Mesothelial cell of epicardium (in vitro differentiated cells): ENCODE data around the gene THBS3. TPM values are rescaled to one million over a fixed set of nuclear protein-coding genes. Genes with fewer than 3 reads are reported as not detected.
"Not testable (repeated sequence)": the region's sequence is repeated elsewhere in the genome, so short reads cannot be mapped to it uniquely, and the experiment has no call there.

Source experiments
- DNase-seq, 2 experiments: peaks; one replicate each; pipeline ENCODE4 v3.0.0; 2021; ENCODE audit warnings: low spot score in 2 of 2; ENCODE audit not compliant: unreplicated experiment in 2 of 2
- H3K27ac Mint-ChIP-seq: 2 replicates; pipeline ENCODE4 v1.8.0; 2021; ENCODE audit warnings: mixed read lengths
- H3K27me3 Mint-ChIP-seq: 2 replicates; pipeline ENCODE4 v1.8.0; 2021; ENCODE audit warnings: low read depth, mixed read lengths
- H3K36me3 Mint-ChIP-seq: 2 replicates; pipeline ENCODE4 v1.8.0; 2021; ENCODE audit warnings: mixed read lengths
- H3K4me1 Mint-ChIP-seq: 2 replicates; pipeline ENCODE4 v1.8.0; 2021; ENCODE audit warnings: mixed read lengths
- H3K4me3 Mint-ChIP-seq: 2 replicates; pipeline ENCODE4 v1.8.0; 2021; ENCODE audit warnings: mild to moderate bottlenecking, moderate library complexity, mixed read lengths
- H3K9me3 Mint-ChIP-seq: 2 replicates; pipeline ENCODE4 v1.8.0; 2021; ENCODE audit warnings: mixed read lengths
- total RNA-seq: library from RNA; stranded (reverse); gene quantifications from 3 replicates; pipeline ENCODE4 v1.2.1, GENCODE V29; 2021
- TF ChIP-seq, protein P1 (sequence below): fragments of 200-600 bp; sonication (generic); IDR thresholded peaks from one replicate; pipeline ENCODE4 v1.5.0; 2021; ENCODE audit warnings: antibody characterized with exemption; ENCODE audit not compliant: unreplicated experiment

The THBS3 gene
- total RNA-seq, 1 donor from 2014 or later = 54.0 TPM

DNA sequence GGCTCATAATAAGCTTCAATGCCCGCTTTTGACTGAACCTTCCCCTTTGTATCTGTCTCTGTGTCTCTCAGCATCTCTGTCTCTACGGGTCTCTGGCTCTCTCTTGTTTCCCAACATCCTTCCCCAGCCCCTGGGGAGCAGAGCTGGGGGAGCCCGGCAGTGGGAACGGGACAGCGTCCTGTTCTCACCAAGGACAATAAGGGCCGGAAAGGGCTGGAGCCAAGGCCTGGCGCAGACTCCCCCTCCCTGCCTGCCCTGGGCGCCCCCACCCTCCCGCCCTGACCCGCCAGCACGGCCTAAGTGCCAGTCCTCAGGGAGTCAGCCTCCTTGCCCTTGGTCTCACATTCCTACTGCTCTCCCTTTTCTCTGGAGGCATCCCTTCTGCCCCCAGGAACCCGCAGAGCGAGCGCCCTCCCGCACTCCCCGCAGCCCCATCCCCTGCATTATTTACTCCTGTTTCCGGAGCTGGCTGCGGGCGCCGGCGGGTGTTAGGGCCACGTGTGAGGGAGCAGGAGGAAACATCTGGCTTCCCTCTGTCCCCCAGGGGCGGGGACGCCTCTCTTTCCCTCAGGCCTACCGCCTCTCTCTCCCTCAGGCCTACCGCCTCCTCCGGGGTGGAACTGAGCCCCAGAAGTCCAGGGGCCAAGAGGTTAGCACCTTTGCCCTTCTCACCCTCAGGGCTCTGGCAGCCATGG is 41.1 kb downstream of the THBS3 start:
- no peak for DNase-seq
- Mint-ChIP-seq H3K4me3 (no peak overlapping the region), H3K27me3 (no peaks in the 10 kb centered on the region), H3K27ac (no peak overlapping the region), H3K36me3 (peaks cover 8% of the 10 kb centered on the region), H3K4me1 (peaks cover 6% of the 10 kb centered on the region), H3K9me3 (no peaks in the 10 kb centered on the region)
- TF ChIP-seq, protein P1, sequence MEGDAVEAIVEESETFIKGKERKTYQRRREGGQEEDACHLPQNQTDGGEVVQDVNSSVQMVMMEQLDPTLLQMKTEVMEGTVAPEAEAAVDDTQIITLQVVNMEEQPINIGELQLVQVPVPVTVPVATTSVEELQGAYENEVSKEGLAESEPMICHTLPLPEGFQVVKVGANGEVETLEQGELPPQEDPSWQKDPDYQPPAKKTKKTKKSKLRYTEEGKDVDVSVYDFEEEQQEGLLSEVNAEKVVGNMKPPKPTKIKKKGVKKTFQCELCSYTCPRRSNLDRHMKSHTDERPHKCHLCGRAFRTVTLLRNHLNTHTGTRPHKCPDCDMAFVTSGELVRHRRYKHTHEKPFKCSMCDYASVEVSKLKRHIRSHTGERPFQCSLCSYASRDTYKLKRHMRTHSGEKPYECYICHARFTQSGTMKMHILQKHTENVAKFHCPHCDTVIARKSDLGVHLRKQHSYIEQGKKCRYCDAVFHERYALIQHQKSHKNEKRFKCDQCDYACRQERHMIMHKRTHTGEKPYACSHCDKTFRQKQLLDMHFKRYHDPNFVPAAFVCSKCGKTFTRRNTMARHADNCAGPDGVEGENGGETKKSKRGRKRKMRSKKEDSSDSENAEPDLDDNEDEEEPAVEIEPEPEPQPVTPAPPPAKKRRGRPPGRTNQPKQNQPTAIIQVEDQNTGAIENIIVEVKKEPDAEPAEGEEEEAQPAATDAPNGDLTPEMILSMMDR = no peak

GRCh38 chr1:155166051-155166470 is 41.6 kb downstream of the THBS3 start:
- peaks cover 8% of the 10 kb centered on the region for H3K36me3 Mint-ChIP-seq
- peaks cover 6% of the 10 kb centered on the region for H3K4me1 Mint-ChIP-seq
- DNase-seq = no peak
- H3K4me3 Mint-ChIP-seq = no peak overlapping the region
- H3K9me3 Mint-ChIP-seq = no peaks in the 10 kb centered on the region
- no peak overlapping the region for H3K27ac Mint-ChIP-seq
- no peaks in the 10 kb centered on the region for H3K27me3 Mint-ChIP-seq
- TF ChIP-seq, protein P1 = no peak

- H3K9me3 Mint-ChIP-seq, H3K4me1 Mint-ChIP-seq, H3K27ac Mint-ChIP-seq, H3K27me3 Mint-ChIP-seq, H3K4me3 Mint-ChIP-seq, DNase-seq, H3K36me3 Mint-ChIP-seq: not testable (repeated sequence)
Observed at GRCh38 chr1:155164625-155165024, 43.1 kb downstream of the THBS3 start.

GRCh38 chr1:155163785-155164184 is 43.9 kb downstream of the THBS3 start:
- not testable (repeated sequence) for H3K36me3 Mint-ChIP-seq, H3K27me3 Mint-ChIP-seq, H3K9me3 Mint-ChIP-seq, H3K4me1 Mint-ChIP-seq, DNase-seq, H3K4me3 Mint-ChIP-seq, H3K27ac Mint-ChIP-seq

- not testable (repeated sequence) for H3K27me3 Mint-ChIP-seq, DNase-seq, H3K9me3 Mint-ChIP-seq, H3K4me3 Mint-ChIP-seq, H3K36me3 Mint-ChIP-seq, H3K4me1 Mint-ChIP-seq, H3K27ac Mint-ChIP-seq
Observed at GRCh38 chr1:155162631-155163030, 45.1 kb downstream of the THBS3 start.

- TF ChIP-seq, protein P1 = no peak
- Mint-ChIP-seq H3K27ac (no peak overlapping the region), H3K4me3 (no peak overlapping the region), H3K27me3 (peaks cover 4% of the 10 kb centered on the region), H3K9me3 (peaks cover 7% of the 10 kb centered on the region), H3K4me1 (no peaks in the 10 kb centered on the region), H3K36me3 (no peaks in the 10 kb centered on the region)
- no peak for DNase-seq
Observed at GRCh38 chr1:155160128-155160527, 47.6 kb downstream of the THBS3 start.

GRCh38 chr1:155158991-155159390 is 48.7 kb downstream of the THBS3 start:
- no peak overlapping the region for H3K27ac Mint-ChIP-seq
- no peaks in the 10 kb centered on the region for H3K36me3 Mint-ChIP-seq
- peaks cover 9% of the 10 kb centered on the region for H3K27me3 Mint-ChIP-seq
- H3K9me3 Mint-ChIP-seq = peaks cover 10% of the 10 kb centered on the region
- TF ChIP-seq, protein P1 = no peak
- no peak overlapping the region for H3K4me3 Mint-ChIP-seq
- H3K4me1 Mint-ChIP-seq = no peaks in the 10 kb centered on the region
- no peak for DNase-seq

DNA sequence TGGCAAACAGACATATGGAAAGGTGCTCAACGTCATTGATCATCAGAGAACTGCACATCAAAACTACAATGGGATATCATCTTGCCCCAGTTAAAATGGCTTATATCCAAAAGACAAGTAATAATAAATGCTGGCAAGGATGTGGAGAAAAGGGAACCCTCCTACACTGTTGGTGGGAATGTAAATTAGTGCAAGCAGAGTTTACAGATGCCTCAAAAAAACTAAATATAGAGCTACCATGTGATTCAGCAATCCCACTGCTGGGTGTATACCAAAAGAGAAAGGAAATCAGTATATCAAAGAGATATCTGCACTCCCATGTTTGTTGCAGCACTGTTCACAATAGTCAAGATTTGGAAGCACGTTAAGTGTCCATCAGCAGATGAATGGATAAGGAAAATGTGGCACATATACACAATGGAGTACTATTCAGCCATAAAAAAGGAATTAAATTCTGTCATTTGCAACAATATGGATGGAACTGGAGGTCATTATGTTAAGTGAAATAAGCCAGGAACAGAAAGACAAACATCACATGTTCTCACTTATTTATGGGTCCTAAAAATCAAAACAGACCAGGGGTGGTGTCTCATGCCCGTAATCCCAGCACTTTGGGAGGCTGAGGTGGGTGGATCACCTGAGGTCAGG is 51.6 kb downstream of the THBS3 start:
- H3K36me3 Mint-ChIP-seq, H3K4me3 Mint-ChIP-seq: not testable (repeated sequence)
- H3K27me3 Mint-ChIP-seq = peaks cover 14% of the 10 kb centered on the region

More for the DNA sequence above, 51.6 kb downstream of the THBS3 start:
- DNase-seq, H3K4me1 Mint-ChIP-seq, H3K27ac Mint-ChIP-seq, H3K9me3 Mint-ChIP-seq: not testable (repeated sequence)
